Measurements from ENCODE around the gene VRTN.

VRTN gene

GRCh38 chr14:74400031-74400685, 51.9 kb downstream of the VRTN start:
- no peak for DNase-seq

- no peak for DNase-seq
Measured at GRCh38 chr14:74400919-74401503, 52.7 kb downstream of the VRTN start.

GRCh38 chr14:74401504-74402241, 53.4 kb downstream of the VRTN start:
- DNase-seq = peak; percentile 73

- no peak for DNase-seq
Measured at GRCh38 chr14:74402401-74403251, 54.4 kb downstream of the VRTN start.

- no peak for DNase-seq
Measured at GRCh38 chr14:74403619-74404417, 55.5 kb downstream of the VRTN start.

GRCh38 chr14:74404435-74404834, 56.2 kb downstream of the VRTN start:
- DNase-seq = no peak

GRCh38 chr14:74405663-74406062, 57.4 kb downstream of the VRTN start:
- DNase-seq = no peak

GRCh38 chr14:74407021-74407800, 58.9 kb downstream of the VRTN start:
- no peak for DNase-seq

GRCh38 chr14:74407801-74408154, 59.5 kb downstream of the VRTN start:
- no peak for DNase-seq

GRCh38 chr14:74408870-74409269, 60.6 kb downstream of the VRTN start:
- DNase-seq = no peak

- DNase-seq = no peak
Measured at GRCh38 chr14:74409441-74409840, 61.2 kb downstream of the VRTN start.

Measured in activated CD8-positive, alpha-beta memory T cell treated with anti-CD3 and anti-CD28 coated beads, Interleukin-2, amount 50 U/mL, for 48 hours (primary cell).